Cardiac fibroblast (primary cell): ENCODE results near the gene PRR16.
A peak's percentile ranks its signal among the peaks of the same experiment; 100 is the strongest.

Experiments used
- DNase-seq, 2 donors: peaks; one replicate each; pipeline versions ENCODE4 v3.0.0 to v3.0.0-alpha.2; 2010; ENCODE audit warnings: low read depth in 2 of 2
- H3K4me3 ChIP-seq, 2 donors: replicated peaks in 1 of 2; 1 replicate in 1 of 2; 2 replicates in 1 of 2; pipeline ENCODE4 v1.5.1; 2011; ENCODE audit warnings: low read depth in 2 of 2, low read length in 2 of 2, mild to moderate bottlenecking in 2 of 2, moderate library complexity in 1 of 2
- TF ChIP-seq, protein P1 (sequence below): IDR thresholded peaks from one replicate; pipeline ENCODE4 v1.5.1; 2011; ENCODE audit warnings: low read depth, mild to moderate bottlenecking, low read length, inconsistent platforms

PRR16 gene

DNA sequence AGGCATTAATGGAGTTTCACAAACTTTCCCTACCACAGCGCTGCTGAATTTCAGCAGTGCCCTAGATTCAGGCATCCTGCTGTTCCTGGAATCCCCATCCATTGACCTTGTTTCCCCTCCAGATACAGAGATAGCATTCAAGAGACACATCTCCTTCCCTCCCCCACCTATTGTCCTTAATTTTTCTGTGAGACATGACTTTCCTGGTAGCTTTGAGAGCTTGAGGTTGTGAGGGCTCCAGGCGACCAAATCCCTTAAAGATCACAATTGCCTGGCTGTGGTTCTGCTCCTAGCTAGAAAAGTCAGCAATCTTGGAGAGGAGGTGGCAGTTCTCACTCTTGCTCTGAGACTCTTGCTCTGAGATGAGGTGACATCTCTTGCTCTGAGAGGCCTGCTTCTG lies 48.0 kb downstream of the PRR16 start:
- TF ChIP-seq, protein P1, sequence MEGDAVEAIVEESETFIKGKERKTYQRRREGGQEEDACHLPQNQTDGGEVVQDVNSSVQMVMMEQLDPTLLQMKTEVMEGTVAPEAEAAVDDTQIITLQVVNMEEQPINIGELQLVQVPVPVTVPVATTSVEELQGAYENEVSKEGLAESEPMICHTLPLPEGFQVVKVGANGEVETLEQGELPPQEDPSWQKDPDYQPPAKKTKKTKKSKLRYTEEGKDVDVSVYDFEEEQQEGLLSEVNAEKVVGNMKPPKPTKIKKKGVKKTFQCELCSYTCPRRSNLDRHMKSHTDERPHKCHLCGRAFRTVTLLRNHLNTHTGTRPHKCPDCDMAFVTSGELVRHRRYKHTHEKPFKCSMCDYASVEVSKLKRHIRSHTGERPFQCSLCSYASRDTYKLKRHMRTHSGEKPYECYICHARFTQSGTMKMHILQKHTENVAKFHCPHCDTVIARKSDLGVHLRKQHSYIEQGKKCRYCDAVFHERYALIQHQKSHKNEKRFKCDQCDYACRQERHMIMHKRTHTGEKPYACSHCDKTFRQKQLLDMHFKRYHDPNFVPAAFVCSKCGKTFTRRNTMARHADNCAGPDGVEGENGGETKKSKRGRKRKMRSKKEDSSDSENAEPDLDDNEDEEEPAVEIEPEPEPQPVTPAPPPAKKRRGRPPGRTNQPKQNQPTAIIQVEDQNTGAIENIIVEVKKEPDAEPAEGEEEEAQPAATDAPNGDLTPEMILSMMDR = no peak
- no peak for DNase-seq

DNA sequence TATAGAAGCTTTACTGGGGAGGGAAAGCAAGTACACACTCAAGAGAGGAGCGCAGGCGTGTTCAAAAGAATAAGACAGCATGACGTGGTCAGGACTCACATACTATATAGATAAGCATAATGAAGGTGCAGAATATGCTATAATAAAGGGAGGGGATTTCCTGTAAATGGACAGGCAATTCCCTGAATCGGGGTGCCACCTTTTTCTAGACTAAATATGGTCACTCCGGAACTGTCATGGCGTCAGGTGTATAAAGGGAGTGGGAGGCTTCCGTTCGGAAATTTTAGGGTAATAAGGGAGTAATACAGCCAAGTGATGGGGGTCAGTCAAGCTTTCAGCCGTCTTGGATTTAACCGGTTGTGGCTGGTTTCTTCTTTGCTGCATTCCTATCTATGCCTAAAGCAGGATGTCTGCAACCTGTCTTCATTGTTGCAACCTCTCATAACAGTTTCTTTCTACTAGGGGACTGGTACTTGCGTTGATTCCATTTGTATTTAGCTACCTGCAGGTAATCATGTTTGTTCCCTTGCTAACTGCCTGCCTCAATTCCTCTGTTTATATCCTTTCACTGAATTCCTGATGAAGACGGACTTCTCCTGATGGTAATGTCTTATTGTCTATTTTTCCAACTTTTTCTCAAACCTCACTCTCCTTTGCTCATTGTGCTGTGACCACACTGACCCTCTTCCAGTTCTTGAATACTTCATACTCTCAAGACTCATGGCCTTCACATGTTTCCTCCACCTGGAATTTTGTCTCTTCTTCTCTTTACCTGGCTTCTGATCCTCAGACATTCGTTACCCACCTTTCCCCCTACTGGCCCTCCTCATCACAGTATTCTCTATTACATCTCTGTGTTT lies 48.9 kb downstream of the PRR16 start:
- no peak overlapping the region for H3K4me3 ChIP-seq
- TF ChIP-seq, protein P1 = no peak

More for the DNA sequence above, 48.0 kb downstream of the PRR16 start:
- no peak overlapping the region for H3K4me3 ChIP-seq

DNA sequence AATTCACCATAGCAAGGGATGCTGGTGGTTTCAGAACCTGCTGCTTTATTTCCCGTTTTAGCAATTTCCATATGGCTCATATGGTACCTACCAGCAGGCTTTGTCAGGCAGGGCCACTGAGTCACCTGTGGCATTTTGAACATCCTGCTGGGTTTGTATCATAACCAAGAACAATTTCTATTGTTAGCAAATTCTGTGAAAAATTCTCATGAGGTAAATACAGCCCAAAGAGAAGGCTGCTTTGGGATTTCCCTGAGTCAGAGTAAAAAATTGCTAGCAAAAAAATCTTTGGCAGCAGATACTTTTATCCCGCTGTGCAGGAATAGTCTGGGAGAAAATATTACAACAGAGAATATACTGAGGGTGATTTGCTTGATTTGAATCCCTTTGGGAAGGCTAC lies 52.7 kb downstream of the PRR16 start:
- TF ChIP-seq, protein P1 = no peak
- DNase-seq = peak; percentile 43 to 86
- no peak overlapping the region for H3K4me3 ChIP-seq

More for the DNA sequence above, 48.9 kb downstream of the PRR16 start:
- no peak for DNase-seq

DNA sequence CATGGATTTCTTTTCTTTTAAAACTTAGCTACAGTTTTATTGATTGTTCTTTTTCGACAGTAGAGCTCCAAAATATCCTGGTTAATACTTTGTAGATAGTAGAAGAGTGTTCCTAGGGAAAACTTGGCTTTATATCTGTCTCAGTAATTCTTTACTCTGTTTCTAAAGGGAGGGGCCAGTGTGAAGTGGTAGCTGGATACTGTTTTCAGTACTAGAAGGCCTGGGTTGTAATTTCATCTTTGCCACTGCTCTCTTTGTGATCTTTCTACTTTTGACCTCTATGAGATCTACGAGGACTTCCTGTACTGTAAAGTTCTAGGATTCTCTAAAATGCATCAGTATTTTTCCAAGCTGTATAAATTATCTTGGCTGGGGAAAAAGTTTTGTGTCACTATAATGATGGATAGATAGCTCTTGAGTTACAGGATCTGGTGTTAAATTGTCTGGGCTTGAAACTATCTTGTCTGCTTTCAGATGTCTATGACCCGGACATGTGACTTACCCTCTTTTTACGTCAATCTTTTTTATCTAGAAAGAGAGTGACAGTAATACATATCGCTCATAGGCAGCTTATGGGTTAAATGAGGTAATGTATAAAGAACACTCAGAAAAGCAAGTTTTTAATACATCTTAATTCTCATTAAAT lies 53.6 kb downstream of the PRR16 start:
- no peak overlapping the region for H3K4me3 ChIP-seq
- DNase-seq = no peak
- TF ChIP-seq, protein P1 = no peak

DNA sequence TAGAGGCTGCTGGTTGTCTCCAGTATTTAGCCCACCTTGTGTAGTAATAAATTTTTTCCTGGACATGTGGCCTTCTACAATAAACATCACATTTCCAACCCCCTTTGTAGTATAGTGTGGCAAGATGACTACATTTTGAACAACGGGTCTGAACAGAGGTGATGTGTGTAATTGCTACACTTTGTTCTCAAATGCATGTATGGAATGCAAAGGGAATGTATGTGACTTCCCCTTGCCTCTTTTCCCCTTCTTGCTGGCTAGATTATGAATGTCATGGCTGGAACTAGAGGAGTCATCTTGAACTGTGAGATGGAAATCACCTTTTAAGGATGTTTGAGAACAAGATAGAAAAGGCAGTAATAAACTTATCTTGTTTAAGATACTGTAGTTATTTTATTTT lies 54.5 kb downstream of the PRR16 start:
- no peak overlapping the region for H3K4me3 ChIP-seq
- TF ChIP-seq, protein P1 = no peak
- peak in 1 of 2 donors; percentile 39 for DNase-seq

DNA sequence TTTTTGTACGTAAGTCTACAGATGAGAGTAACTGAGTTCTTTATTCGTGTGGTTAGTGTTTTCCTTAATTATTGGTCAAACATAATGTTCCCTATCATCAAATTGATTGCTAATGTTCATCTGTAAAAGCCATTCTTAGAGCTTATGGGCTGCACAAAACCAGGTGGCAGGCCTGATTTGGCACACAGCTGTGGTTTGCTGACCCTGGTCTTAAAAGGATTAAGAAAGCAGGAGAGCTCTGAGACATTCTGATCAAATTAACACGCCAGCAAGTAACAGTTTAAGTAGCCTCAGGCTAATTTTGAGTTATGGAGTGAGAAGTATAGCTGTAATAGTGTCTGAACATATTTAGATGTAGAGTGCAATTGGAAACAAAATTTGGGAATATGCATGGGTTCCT lies 63.2 kb downstream of the PRR16 start:
- no peak for DNase-seq
- TF ChIP-seq, protein P1 = no peak
- H3K4me3 ChIP-seq = no peak overlapping the region
